VCaP (cell line): ENCODE measurements around the gene DHFR.
"Not testable (repeated sequence)": the region's sequence is repeated elsewhere in the genome, so short reads cannot be mapped to it uniquely, and the experiment has no call there.

Experiments
- H3K27ac ChIP-seq: fragments of 450-650 bp; 2 replicates; pipeline ENCODE4 v1.5.1; 2017
- CTCF ChIP-seq: fragments of 450-650 bp; conservative IDR thresholded peaks from 2 replicates; pipeline ENCODE4 v1.5.1; 2017; ENCODE audit warnings: mild to moderate bottlenecking, moderate library complexity

Gene DHFR

GRCh38 chr5:80584770-80585169 lies 70.0 kb downstream of the DHFR start:
- H3K27ac ChIP-seq, result no peak overlapping the region
- TF ChIP-seq CTCF, result no peak

GRCh38 chr5:80580291-80580690 lies 74.5 kb downstream of the DHFR start:
- H3K27ac ChIP-seq, result not testable (repeated sequence)

GRCh38 chr5:80579050-80579449 lies 75.7 kb downstream of the DHFR start:
- no peak overlapping the region for H3K27ac ChIP-seq
- TF ChIP-seq CTCF, result no peak

- no peak for TF ChIP-seq CTCF
Observed at GRCh38 chr5:80577707-80578106, 77.1 kb downstream of the DHFR start.

GRCh38 chr5:80576383-80576782 lies 78.4 kb downstream of the DHFR start:
- no peak for TF ChIP-seq CTCF
- no peak overlapping the region for H3K27ac ChIP-seq

More at GRCh38 chr5:80577707-80578106, 77.1 kb downstream of the DHFR start:
- no peak overlapping the region for H3K27ac ChIP-seq
